Raji (cell line): ENCODE data around the gene PTPRO.

Experiments
- POLR2A ChIP-seq: IDR thresholded peaks from 2 replicates; pipeline ENCODE4 v1.6.1; 2011; ENCODE audit warnings: low read depth, low read length, control low read depth; ENCODE audit not compliant: insufficient read depth

The PTPRO gene

GRCh38 chr12:15322164-15323061, at the start of gene PTPRO:
Gene PTPRO, plus strand, starts transcription at chr12:15322508.
- no peak for TF ChIP-seq POLR2A

GRCh38 chr12:15273896-15274295, 48.4 kb upstream of the PTPRO start:
- no peak for TF ChIP-seq POLR2A

- no peak for TF ChIP-seq POLR2A
These were observed 47.7 kb upstream of the PTPRO start for GRCh38 chr12:15274561-15274967.

- TF ChIP-seq POLR2A, result no peak
These were observed 46.1 kb upstream of the PTPRO start for GRCh38 chr12:15276088-15276698.

GRCh38 chr12:15278816-15279658, 43.3 kb upstream of the PTPRO start:
- TF ChIP-seq POLR2A, result no peak

- no peak for TF ChIP-seq POLR2A
These were observed 41.4 kb upstream of the PTPRO start for GRCh38 chr12:15280930-15281329.

GRCh38 chr12:15289192-15289591, 33.1 kb upstream of the PTPRO start:
- no peak for TF ChIP-seq POLR2A

- no peak for TF ChIP-seq POLR2A
These were observed 28.6 kb upstream of the PTPRO start for GRCh38 chr12:15293731-15294130.

- TF ChIP-seq POLR2A, result no peak
These were observed 22.4 kb upstream of the PTPRO start for GRCh38 chr12:15299947-15300346.

- no peak for TF ChIP-seq POLR2A
These were observed 18.0 kb upstream of the PTPRO start for GRCh38 chr12:15304296-15304695.

GRCh38 chr12:15306605-15307004, 15.7 kb upstream of the PTPRO start:
- TF ChIP-seq POLR2A, result no peak

- TF ChIP-seq POLR2A, result no peak
These were observed 15.2 kb upstream of the PTPRO start for GRCh38 chr12:15307079-15307478.

GRCh38 chr12:15318841-15319240, 3.5 kb upstream of the PTPRO start:
- no peak for TF ChIP-seq POLR2A

- no peak for TF ChIP-seq POLR2A
These were observed 1.4 kb upstream of the PTPRO start for GRCh38 chr12:15320881-15321280.

- TF ChIP-seq POLR2A, result no peak
These were observed 1.2 kb downstream of the PTPRO start for GRCh38 chr12:15323480-15323879.
